GM19455 (cell line): ENCODE data around the gene IPP.
A peak's percentile ranks its signal among the peaks of the same experiment; 100 is the strongest.
"Not testable (repeated sequence)": the region's sequence is repeated elsewhere in the genome, so short reads cannot be mapped to it uniquely, and the experiment has no call there.

Source experiments
- ATAC-seq: cut with Tn5 transposase; IDR thresholded peaks from one replicate; pipeline ENCODE4 v1.9.1; 2021; ENCODE audit not compliant: unreplicated experiment

IPP gene

GRCh38 chr1:45750298-45751038 lies at the start of gene IPP:
TSS of gene IPP (minus strand) at chr1:45750653. CDS start at chr1:45746411, 4,242 bp downstream.
- ATAC-seq = peak; percentile 93

GRCh38 chr1:45796946-45797345 lies 46.5 kb upstream of the IPP start:
- no peak for ATAC-seq

GRCh38 chr1:45796381-45796780 lies 45.9 kb upstream of the IPP start:
- no peak for ATAC-seq

GRCh38 chr1:45793942-45794604 lies 43.6 kb upstream of the IPP start:
- no peak for ATAC-seq

- ATAC-seq = no peak
These were observed 42.3 kb upstream of the IPP start for GRCh38 chr1:45792744-45793143.

- no peak for ATAC-seq
These were observed 39.1 kb upstream of the IPP start for GRCh38 chr1:45789601-45790000.

- no peak for ATAC-seq
These were observed 37.5 kb upstream of the IPP start for GRCh38 chr1:45787905-45788304.

GRCh38 chr1:45785583-45785982 lies 35.1 kb upstream of the IPP start:
- no peak for ATAC-seq

GRCh38 chr1:45775794-45776193 lies 25.3 kb upstream of the IPP start:
- ATAC-seq = no peak

GRCh38 chr1:45772971-45773370 lies 22.5 kb upstream of the IPP start:
- ATAC-seq = no peak

GRCh38 chr1:45769261-45769932 lies 18.9 kb upstream of the IPP start:
- no peak for ATAC-seq

GRCh38 chr1:45767035-45767434 lies 16.6 kb upstream of the IPP start:
- ATAC-seq = no peak

GRCh38 chr1:45765999-45766792 lies 15.7 kb upstream of the IPP start:
- ATAC-seq = no peak

GRCh38 chr1:45762291-45762690 lies 11.8 kb upstream of the IPP start:
- no peak for ATAC-seq

GRCh38 chr1:45755697-45756096 lies 5.2 kb upstream of the IPP start:
- no peak for ATAC-seq

GRCh38 chr1:45753248-45754037 lies 3.0 kb upstream of the IPP start:
- ATAC-seq = no peak

GRCh38 chr1:45752441-45753052 lies 2.1 kb upstream of the IPP start:
- no peak for ATAC-seq

- no peak for ATAC-seq
These were observed 1.6 kb upstream of the IPP start for GRCh38 chr1:45752014-45752413.

GRCh38 chr1:45751039-45751838 lies 786 bp upstream of the IPP start:
- not testable (repeated sequence) for ATAC-seq
